PC-3 (cell line): Measurements from ENCODE around the gene SGTB. TPM values are rescaled to one million over a fixed set of nuclear protein-coding genes. Genes with fewer than 3 reads are reported as not detected.

Source experiments
- ATAC-seq: fragments of 200-7000 bp; cut with Tn5 transposase; 2 replicates; pipeline ENCODE4 v1.9.1; 2020; ENCODE audit warnings: mild to moderate bottlenecking, moderate library complexity
- BruUV-seq: library from RNA; stranded (reverse); fragments of 400-500 nt; replicated peaks from 2 replicates; lab custom pipeline; 2021; lab: Mats Ljungman, UMichigan
- CTCF ChIA-PET: fragments of 300-600 bp; sonication (Branson Sonifier 250); formaldehyde crosslinking; loops from one replicate; lab custom pipeline; 2022; ENCODE audit warnings: antibody characterized with exemption; lab: Charles Lee
- POLR2A ChIA-PET: fragments of 300-600 bp; sonication (Branson Sonifier 250); formaldehyde crosslinking; loops from one replicate; lab custom pipeline; 2022; ENCODE audit warnings: antibody characterized with exemption; ENCODE audit not compliant: unreplicated experiment; lab: Charles Lee
- DNase-seq: peaks from one replicate; pipeline ENCODE4 v3.0.0-alpha.2; 2015
- H2AFZ ChIP-seq: fragments of 300-600 bp; sonication (generic); 2 replicates; pipeline ENCODE4 v1.6.0; 2016; ENCODE audit warnings: antibody characterized with exemption, low read length
- H3F3A ChIP-seq: fragments of 300-600 bp; sonication (generic); one replicate; pipeline ENCODE4 v1.6.0; 2017; ENCODE audit warnings: antibody characterized with exemption, low read length, control low read depth, mild to moderate bottlenecking; ENCODE audit not compliant: unreplicated experiment
- H3K27ac ChIP-seq: fragments of 300-600 bp; sonication (generic); 2 replicates; pipeline ENCODE4 v1.5.1; 2016; ENCODE audit warnings: mild to moderate bottlenecking, low read length
- H3K27me3 ChIP-seq: fragments of 300-600 bp; sonication (generic); 2 replicates; pipeline ENCODE4 v1.6.1; 2016; ENCODE audit warnings: low read length, mixed read lengths
- H3K36me3 ChIP-seq: fragments of 300-600 bp; sonication (generic); 2 replicates; pipeline ENCODE4 v1.6.1; 2016; ENCODE audit warnings: low read depth, mixed run types, low read length, mixed read lengths
- H3K4me1 ChIP-seq: fragments of 300-600 bp; sonication (generic); 2 replicates; pipeline ENCODE4 v1.5.1; 2016; ENCODE audit warnings: low read length; ENCODE audit not compliant: insufficient read depth
- H3K4me2 ChIP-seq: fragments of 300-600 bp; sonication (generic); 2 replicates; pipeline ENCODE4 v1.6.0; 2016; ENCODE audit warnings: low read length
- H3K4me3 ChIP-seq: fragments of 300-600 bp; sonication (generic); 2 replicates; pipeline ENCODE4 v1.5.1; 2016; ENCODE audit warnings: mild to moderate bottlenecking, low read length, mixed read lengths
- H3K79me2 ChIP-seq: fragments of 300-600 bp; sonication (generic); 2 replicates; pipeline ENCODE4 v1.6.1; 2017; ENCODE audit warnings: low read length, mixed read lengths
- H3K9ac ChIP-seq: fragments of 300-600 bp; sonication (generic); 2 replicates; pipeline ENCODE4 v1.6.0; 2016; ENCODE audit warnings: mild to moderate bottlenecking, low read length
- H3K9me2 ChIP-seq: fragments of 300-600 bp; sonication (generic); replicated peaks from 2 replicates; pipeline ENCODE4 v1.6.1; 2016; ENCODE audit warnings: mixed run types, low read length, mixed read lengths
- H3K9me3 ChIP-seq: fragments of 300-600 bp; sonication (generic); 2 replicates; pipeline ENCODE4 v1.6.1; 2016; ENCODE audit warnings: low read length, mixed read lengths
- H4K20me1 ChIP-seq: fragments of 300-600 bp; sonication (generic); 2 replicates; pipeline ENCODE4 v1.6.1; 2016; ENCODE audit warnings: low read length, mixed read lengths
- CTCF ChIP-seq: fragments of 300-600 bp; sonication (generic); conservative IDR thresholded peaks from 2 replicates; pipeline ENCODE4 v1.5.1; 2017; ENCODE audit warnings: antibody characterized with exemption, low read depth, mild to moderate bottlenecking, low read length
- EZH2 ChIP-seq: fragments of 300-600 bp; sonication (generic); IDR thresholded peaks from one replicate; pipeline ENCODE4 v1.6.1; 2017; ENCODE audit warnings: antibody characterized with exemption, mild to moderate bottlenecking, low read length; ENCODE audit not compliant: unreplicated experiment
- EZH2phosphoT487 ChIP-seq: fragments of 300-600 bp; sonication (generic); IDR thresholded peaks from 2 replicates; pipeline ENCODE4 v1.6.1; 2018; ENCODE audit warnings: mild to moderate bottlenecking, antibody characterized with exemption, low read length, borderline replicate concordance
- intact Hi-C: fragments of 100-400 bp; cut with micrococcal nuclease; formaldehyde crosslinking; loops from 2 replicates; pipeline ENCODE4 v1.9.0; 2023
- total RNA-seq: library from RNA; depleted of rRNA; stranded (reverse); fragments of >200 nt; gene quantifications from 2 replicates; pipeline ENCODE4 v1.2.3, GENCODE V29; 2014

Gene SGTB
- total RNA-seq, 1 experiment from 2014 or later: 1.1 TPM

GRCh38 chr5:65758546-65759144 lies 36.7 kb upstream of the SGTB start:
- Histone ChIP-seq H3K9me3 (no peaks in the 10 kb centered on the region), H3K4me3 (no peak overlapping the region), H3K4me1 (peaks cover 3% of the 10 kb centered on the region; the same call in 1 of the 2 replicates), H3K9ac (no peak overlapping the region), H3K27ac (no peak overlapping the region), H4K20me1 (no peaks in the 10 kb centered on the region), H3F3A (no peaks in the 10 kb centered on the region), H3K36me3 (no peaks in the 10 kb centered on the region), H3K27me3 (no peaks in the 10 kb centered on the region), H3K9me2 (no peaks in the 10 kb centered on the region), H3K4me2 (no peak overlapping the region), H3K79me2 (no peaks in the 10 kb centered on the region), H2AFZ (no peak overlapping the region)
- ChIA-PET CTCF (no interaction called here), POLR2A (no interaction called here)
- ATAC-seq: no peak
- no peak for DNase-seq
- TF ChIP-seq EZH2 (no peak), CTCF (no peak), EZH2phosphoT487 (no peak)
- no TSS peak for BruUV-seq
- intact Hi-C loops: no loop called here

GRCh38 chr5:65753189-65753588 lies 31.3 kb upstream of the SGTB start:
- Histone ChIP-seq H4K20me1 (no peaks in the 10 kb centered on the region), H3K9ac (no peak overlapping the region), H3K4me2 (no peak overlapping the region), H3K4me1 (no peaks in the 10 kb centered on the region), H3F3A (no peaks in the 10 kb centered on the region), H3K27me3 (no peaks in the 10 kb centered on the region), H3K79me2 (no peaks in the 10 kb centered on the region), H2AFZ (no peak overlapping the region), H3K9me3 (no peaks in the 10 kb centered on the region), H3K36me3 (no peaks in the 10 kb centered on the region), H3K27ac (no peak overlapping the region), H3K4me3 (no peak overlapping the region), H3K9me2 (no peaks in the 10 kb centered on the region)
- POLR2A ChIA-PET: no interaction called here
- DNase-seq (no peak), ATAC-seq (no peak)
- intact Hi-C loops: no loop called here
- BruUV-seq: no TSS peak
- no peak for TF ChIP-seq EZH2phosphoT487
- no peak for TF ChIP-seq CTCF
- TF ChIP-seq EZH2: no peak
- CTCF ChIA-PET: no interaction called here

DNA sequence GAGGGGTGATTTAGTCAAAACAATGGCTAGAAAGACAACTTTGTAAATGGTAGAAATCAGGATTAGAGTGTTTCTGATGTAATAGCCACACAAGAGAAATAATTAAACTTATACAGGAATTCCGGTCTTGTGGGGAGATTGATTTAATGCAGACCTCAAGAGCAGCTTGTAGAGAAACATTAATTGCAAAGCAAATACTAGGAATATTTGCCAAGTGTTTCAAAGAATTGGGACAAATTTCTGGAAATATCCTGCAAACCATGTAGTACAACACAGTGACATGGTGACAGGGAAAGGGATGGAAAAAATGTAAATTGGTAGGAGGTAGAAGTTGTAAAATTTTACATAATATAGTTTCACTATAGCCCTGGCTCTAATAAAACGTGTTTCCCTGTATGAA lies 29.0 kb upstream of the SGTB start:
- no peaks in the 10 kb centered on the region for H3K9me2 ChIP-seq
- BruUV-seq: no TSS peak
- H3K9me3 ChIP-seq: no peaks in the 10 kb centered on the region
- H3K36me3 ChIP-seq: no peaks in the 10 kb centered on the region
- ChIA-PET CTCF (no interaction called here), POLR2A (interaction anchor here (0.5 kb wide), 1 partner anchor 174 kb away, joined by 13 read pairs; no protein-coding TSS in a partner anchor)
- intact Hi-C loops: no loop called here
- no peak for DNase-seq
- no peaks in the 10 kb centered on the region for H3F3A ChIP-seq
- H3K4me1 ChIP-seq: no peaks in the 10 kb centered on the region
- no peaks in the 10 kb centered on the region for H3K79me2 ChIP-seq
- H3K9ac ChIP-seq: no peak overlapping the region
- H2AFZ ChIP-seq: no peak overlapping the region
- no peaks in the 10 kb centered on the region for H3K27me3 ChIP-seq
- no peak overlapping the region for H3K27ac ChIP-seq
- H3K4me3 ChIP-seq: no peak overlapping the region
- H3K4me2 ChIP-seq: no peak overlapping the region
- ATAC-seq: no peak
- TF ChIP-seq EZH2phosphoT487 (no peak), CTCF (no peak), EZH2 (no peak)
- no peaks in the 10 kb centered on the region for H4K20me1 ChIP-seq
